KOPT-K1 (cell line): ENCODE measurements around the gene LRRC66.
A peak's percentile ranks its signal among the peaks of the same experiment; 100 is the strongest.

ENCODE experiments used
- H3K27ac ChIP-seq: fragments of 200-600 bp; sonication (generic); 2 replicates; pipeline ENCODE4 v1.5.1; 2016; ENCODE audit warnings: antibody characterized with exemption, mild to moderate bottlenecking, low read depth, low read length; ENCODE audit not compliant: poor library complexity, severe bottlenecking
- H3K36me3 ChIP-seq: fragments of 200-600 bp; sonication (generic); 2 replicates; pipeline ENCODE4 v1.5.1; 2017; ENCODE audit warnings: antibody characterized with exemption, mild to moderate bottlenecking, low read length, moderate library complexity; ENCODE audit not compliant: insufficient read depth
- H3K9me3 ChIP-seq: fragments of 200-600 bp; sonication (generic); 2 replicates; pipeline ENCODE4 v1.5.1; 2017; ENCODE audit warnings: antibody characterized with exemption, low read length, mild to moderate bottlenecking; ENCODE audit not compliant: insufficient read depth, poor library complexity, severe bottlenecking

Gene LRRC66

GRCh38 chr4:52036886-52037530, 16.8 kb upstream of the LRRC66 start:
- Histone ChIP-seq H3K36me3 (peaks cover 8% of the 10 kb centered on the region), H3K9me3 (no peaks in the 10 kb centered on the region), H3K27ac (peak overlapping the region; percentile 49)

DNA sequence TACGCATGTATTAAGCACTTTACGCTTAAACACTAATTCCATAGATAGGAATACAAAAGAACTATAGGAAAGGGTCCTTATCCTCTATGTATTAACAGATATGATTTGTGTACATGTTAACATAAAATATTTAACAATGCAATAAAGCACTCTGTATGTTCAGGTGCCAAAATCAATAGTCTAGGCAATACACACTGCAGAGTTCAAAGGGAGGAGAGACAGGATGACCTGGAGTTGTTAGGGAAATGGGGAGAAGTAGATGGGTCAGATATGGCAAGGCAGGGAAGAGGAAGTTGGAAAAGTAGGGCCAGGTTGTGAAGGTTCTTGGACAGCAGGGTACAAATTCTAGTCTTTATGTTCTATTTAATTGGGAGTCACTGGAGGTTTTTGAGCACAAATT, 15.0 kb upstream of the LRRC66 start:
- peaks cover 26% of the 10 kb centered on the region for H3K36me3 ChIP-seq
- H3K9me3 ChIP-seq, result no peaks in the 10 kb centered on the region
- no peak overlapping the region for H3K27ac ChIP-seq

- Histone ChIP-seq H3K36me3 (peaks cover 48% of the 10 kb centered on the region), H3K27ac (no peak overlapping the region), H3K9me3 (no peaks in the 10 kb centered on the region)
Measured at GRCh38 chr4:52032005-52032404, 11.8 kb upstream of the LRRC66 start.

DNA sequence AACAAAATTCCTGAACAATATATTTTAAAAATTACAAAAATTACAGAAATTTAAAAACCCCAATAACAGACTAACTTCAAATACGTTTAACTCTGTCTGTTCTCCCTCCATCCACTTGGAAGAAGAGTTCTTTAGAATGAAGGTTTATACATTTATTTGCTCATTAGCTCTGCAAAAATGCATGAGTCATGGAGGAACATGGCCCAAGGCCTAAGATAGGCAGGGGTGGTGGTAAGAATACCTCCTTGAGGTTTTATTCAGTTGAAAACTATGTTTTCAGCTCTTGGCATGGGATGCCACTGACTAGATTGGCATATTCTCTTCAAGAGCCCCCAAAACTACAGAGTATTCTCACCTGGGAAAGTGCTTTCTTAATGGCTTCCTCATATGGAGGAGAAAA, 8.8 kb upstream of the LRRC66 start:
- Histone ChIP-seq H3K27ac (no peak overlapping the region), H3K9me3 (no peaks in the 10 kb centered on the region), H3K36me3 (peaks cover 62% of the 10 kb centered on the region)

DNA sequence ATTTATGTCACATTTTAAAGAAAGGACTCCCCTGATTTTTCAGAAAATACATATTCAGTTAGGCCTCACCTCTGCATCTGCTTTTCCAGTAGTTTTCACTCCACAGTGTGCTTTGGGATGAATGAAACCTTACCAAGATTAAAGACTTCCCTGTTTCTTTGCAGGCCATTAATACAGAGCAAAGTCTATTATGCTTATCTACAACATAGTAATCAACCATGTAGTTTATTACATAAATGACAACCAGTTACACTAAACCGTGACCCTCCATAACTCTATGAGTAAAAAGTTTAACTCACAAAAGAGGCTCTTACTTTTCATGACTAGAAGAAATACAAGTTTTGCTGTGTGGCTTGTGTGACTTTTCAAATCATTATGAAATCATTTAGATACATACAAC, 2.3 kb downstream of the LRRC66 start:
- H3K36me3 ChIP-seq, result peaks cover 8% of the 10 kb centered on the region
- no peaks in the 10 kb centered on the region for H3K9me3 ChIP-seq
- no peak overlapping the region for H3K27ac ChIP-seq

- Histone ChIP-seq H3K36me3 (no peaks in the 10 kb centered on the region), H3K27ac (no peak overlapping the region), H3K9me3 (no peaks in the 10 kb centered on the region)
Measured at GRCh38 chr4:52016981-52017380, 3.2 kb downstream of the LRRC66 start.

DNA sequence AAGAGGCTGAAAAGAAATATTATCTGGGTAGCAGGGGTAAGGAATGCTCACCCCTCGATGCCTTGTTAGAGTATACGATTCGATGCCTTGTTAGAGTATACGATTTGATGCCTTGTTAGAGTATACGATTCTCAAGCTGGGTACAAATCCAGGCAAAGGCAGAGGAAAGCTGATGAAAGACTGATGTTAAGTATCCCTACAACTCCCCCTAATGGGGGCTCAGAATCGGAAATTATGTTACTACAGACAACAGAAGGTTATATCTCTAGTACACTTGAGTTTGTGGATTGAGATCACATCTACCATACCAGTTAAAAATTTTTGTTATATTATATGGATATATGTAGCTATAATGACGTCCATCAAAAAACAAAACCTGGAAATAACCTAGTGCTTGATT, 4.8 kb downstream of the LRRC66 start:
- H3K27ac ChIP-seq, result no peak overlapping the region
- no peaks in the 10 kb centered on the region for H3K36me3 ChIP-seq
- no peaks in the 10 kb centered on the region for H3K9me3 ChIP-seq

GRCh38 chr4:52014903-52015302, 5.3 kb downstream of the LRRC66 start:
- H3K36me3 ChIP-seq, result no peaks in the 10 kb centered on the region

DNA sequence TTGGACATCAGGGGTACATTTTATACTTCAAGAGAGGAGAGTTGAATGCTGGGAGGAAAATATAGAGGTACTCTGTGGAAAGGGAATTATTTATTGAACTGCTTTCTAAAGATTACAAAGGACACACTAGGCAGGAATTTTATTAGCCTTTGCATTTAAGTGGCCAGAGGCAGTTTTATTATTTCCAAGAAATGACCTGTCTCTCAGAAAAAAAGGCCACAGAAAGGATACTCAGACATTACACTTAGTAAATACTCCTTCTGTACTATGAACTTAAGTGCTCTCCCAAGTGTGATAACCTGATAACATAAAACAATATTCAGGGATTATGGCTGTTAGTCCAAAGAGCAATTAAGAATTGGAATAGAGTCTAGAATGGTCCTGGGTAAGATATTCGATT, 7.5 kb downstream of the LRRC66 start:
- no peaks in the 10 kb centered on the region for H3K36me3 ChIP-seq
- H3K9me3 ChIP-seq, result no peaks in the 10 kb centered on the region
- H3K27ac ChIP-seq, result no peak overlapping the region

More at GRCh38 chr4:52014903-52015302, 5.3 kb downstream of the LRRC66 start:
- Histone ChIP-seq H3K27ac (no peak overlapping the region), H3K9me3 (no peaks in the 10 kb centered on the region)

GRCh38 chr4:52010986-52011385, 9.2 kb downstream of the LRRC66 start:
- Histone ChIP-seq H3K36me3 (no peaks in the 10 kb centered on the region), H3K27ac (no peak overlapping the region), H3K9me3 (no peaks in the 10 kb centered on the region)

- no peaks in the 10 kb centered on the region for H3K9me3 ChIP-seq
- H3K36me3 ChIP-seq, result no peaks in the 10 kb centered on the region
Measured at GRCh38 chr4:52006887-52007286, 13.3 kb downstream of the LRRC66 start.

DNA sequence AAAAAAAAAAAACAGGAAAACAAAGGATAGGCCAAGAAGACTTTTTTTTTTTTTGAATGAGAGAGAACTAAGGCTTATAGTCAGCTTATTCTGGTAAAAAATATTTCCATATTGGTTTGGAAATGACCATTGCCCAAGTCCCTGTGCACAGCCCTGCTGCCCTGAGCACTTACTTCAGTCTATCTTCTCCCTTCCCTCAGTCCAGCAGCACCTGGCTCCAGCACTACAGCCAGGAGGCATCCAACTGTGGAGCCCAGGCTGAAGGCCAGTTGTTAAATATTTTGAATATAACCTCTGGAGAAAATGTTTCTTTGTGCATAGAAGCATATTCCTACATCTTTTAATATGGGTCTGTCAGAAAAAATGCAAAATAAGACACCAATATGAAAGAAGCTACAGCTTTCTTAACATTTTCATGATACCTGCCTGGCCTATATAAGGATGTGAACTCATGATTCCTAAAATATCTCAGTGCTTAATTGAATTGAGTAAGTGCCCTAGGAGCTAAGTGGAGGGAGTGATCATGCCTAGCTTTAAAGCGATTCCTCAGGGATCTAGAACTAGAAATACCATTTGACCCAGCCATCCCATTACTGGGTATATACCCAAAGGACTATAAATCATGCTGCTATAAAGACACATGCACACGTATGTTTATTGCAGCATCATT, 14.4 kb downstream of the LRRC66 start:
- Histone ChIP-seq H3K9me3 (no peaks in the 10 kb centered on the region), H3K36me3 (no peaks in the 10 kb centered on the region), H3K27ac (no peak overlapping the region)

More at GRCh38 chr4:52006887-52007286, 13.3 kb downstream of the LRRC66 start:
- H3K27ac ChIP-seq, result no peak overlapping the region

GRCh38 chr4:52004414-52004813, 15.7 kb downstream of the LRRC66 start:
- Histone ChIP-seq H3K36me3 (no peaks in the 10 kb centered on the region), H3K9me3 (no peaks in the 10 kb centered on the region), H3K27ac (no peak overlapping the region)

GRCh38 chr4:52001616-52002015, 18.5 kb downstream of the LRRC66 start:
- no peak overlapping the region for H3K27ac ChIP-seq
- H3K9me3 ChIP-seq, result no peaks in the 10 kb centered on the region
- H3K36me3 ChIP-seq, result no peaks in the 10 kb centered on the region

DNA sequence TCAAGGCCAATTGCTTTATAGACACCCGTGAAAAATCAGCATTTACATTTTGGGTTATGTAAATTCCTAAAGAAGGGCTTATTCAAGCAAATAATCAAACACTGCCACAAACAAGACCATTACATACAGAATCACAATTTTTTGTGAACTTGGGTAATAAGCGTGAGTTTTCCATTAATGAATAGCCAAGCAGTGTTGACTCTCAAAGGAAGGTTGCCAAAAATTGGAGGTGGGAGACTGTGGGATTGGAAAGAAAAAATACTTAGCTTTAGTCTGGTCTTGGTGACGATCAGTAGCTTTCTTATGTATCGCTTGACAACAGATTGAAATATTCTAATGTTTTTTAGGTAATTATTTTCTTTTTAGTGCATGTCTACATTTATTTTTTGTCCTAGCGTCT, 20.9 kb downstream of the LRRC66 start:
- Histone ChIP-seq H3K9me3 (no peaks in the 10 kb centered on the region), H3K36me3 (no peaks in the 10 kb centered on the region), H3K27ac (no peak overlapping the region)

DNA sequence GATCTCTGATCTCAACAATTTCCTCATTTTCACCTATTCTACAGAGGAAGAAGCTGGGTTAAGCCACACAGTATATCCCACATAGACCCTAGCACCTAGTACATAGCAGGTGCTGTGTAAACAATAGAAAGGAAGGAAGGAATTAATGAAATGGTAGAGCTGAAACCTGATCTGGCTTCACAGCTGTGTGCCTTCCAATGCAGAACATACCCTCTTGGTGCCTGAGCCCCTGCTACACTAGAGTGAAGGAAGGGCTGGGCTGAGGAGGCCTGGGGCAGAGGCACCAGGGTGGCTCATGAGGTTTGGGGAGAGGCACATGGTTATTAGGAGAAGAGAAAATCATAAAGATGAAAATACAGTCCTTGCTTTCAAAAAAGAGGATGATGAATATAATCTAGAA, 21.3 kb downstream of the LRRC66 start:
- no peaks in the 10 kb centered on the region for H3K9me3 ChIP-seq
- no peaks in the 10 kb centered on the region for H3K36me3 ChIP-seq
- H3K27ac ChIP-seq, result no peak overlapping the region
